IMR-90 (cell line): ENCODE data around the gene ST3GAL4. TPM values are rescaled to one million over a fixed set of nuclear protein-coding genes. Genes with fewer than 3 reads are reported as not detected.

Experiments used
- ATAC-seq: fragments of 200-7000 bp; cut with Tn5 transposase; 2 replicates; pipeline ENCODE4 v1.9.1; 2020; ENCODE audit warnings: low read depth, mild to moderate bottlenecking, moderate library complexity
- BruUV-seq: library from RNA; stranded (reverse); fragments of 400-500 nt; replicated peaks from 2 replicates; lab custom pipeline; 2021; lab: Mats Ljungman, UMichigan
- CTCF ChIA-PET: fragments of 300-600 bp; formaldehyde crosslinking; extraction: SDS; loops from one replicate; lab custom pipeline; 2021; ENCODE audit warnings: antibody characterized with exemption; lab: Yijun Ruan, JAX
- POLR2A ChIA-PET: fragments of 300-600 bp; sonication (Branson Sonifier 250); formaldehyde crosslinking; loops from one replicate; lab custom pipeline; 2022; ENCODE audit warnings: antibody characterized with exemption; ENCODE audit not compliant: unreplicated experiment; lab: Charles Lee
- DNase-seq: peaks from one replicate; pipeline ENCODE4 v3.0.0; 2013
- H2AFZ ChIP-seq: replicated peaks from 2 replicates; pipeline ENCODE3; 2013; ENCODE audit warnings: low read length, mild to moderate bottlenecking; ENCODE audit not compliant: poor library complexity
- H2AK5ac ChIP-seq: 2 replicates; pipeline ENCODE4 v1.6.1; 2013; ENCODE audit warnings: low read depth, low read length, inconsistent platforms
- H2AK9ac ChIP-seq: replicated peaks from 2 replicates; pipeline ENCODE3; 2013; ENCODE audit warnings: mild to moderate bottlenecking, low read depth, low read length, moderate library complexity; ENCODE audit not compliant: poor library complexity
- H2BK120ac ChIP-seq: 2 replicates; pipeline ENCODE4 v1.6.1; 2013; ENCODE audit warnings: low read depth, low read length, inconsistent platforms
- H2BK15ac ChIP-seq: 3 replicates; pipeline ENCODE4 v1.6.1; 2013; ENCODE audit warnings: low read depth, low read length, inconsistent platforms
- H2BK20ac ChIP-seq: 2 replicates; pipeline ENCODE4 v1.6.1; 2013; ENCODE audit warnings: low read depth, mild to moderate bottlenecking, inconsistent platforms, low read length, moderate library complexity
- H2BK5ac ChIP-seq: 2 replicates; pipeline ENCODE4 v1.6.1; 2013; ENCODE audit warnings: mild to moderate bottlenecking, low read depth, low read length, inconsistent platforms; ENCODE audit not compliant: poor library complexity, severe bottlenecking
- H3K14ac ChIP-seq: replicated peaks from 2 replicates; pipeline ENCODE4 v1.6.1; 2013; ENCODE audit warnings: low read depth, low read length, inconsistent platforms
- H3K18ac ChIP-seq: 2 replicates; pipeline ENCODE4 v1.6.1; 2013; ENCODE audit warnings: low read depth, low read length, control low read depth
- H3K23ac ChIP-seq: 2 replicates; pipeline ENCODE4 v1.6.1; 2013; ENCODE audit warnings: low read depth, low read length, inconsistent platforms
- H3K27ac ChIP-seq: 2 replicates; pipeline ENCODE4 v1.5.1; 2013; ENCODE audit warnings: mild to moderate bottlenecking, control low read depth, low read length; ENCODE audit not compliant: insufficient read depth
- H3K27me3 ChIP-seq: 2 replicates; pipeline ENCODE4 v1.6.1; 2013; ENCODE audit warnings: low read length; ENCODE audit not compliant: control insufficient read depth, insufficient read depth
- H3K36me3 ChIP-seq: 2 replicates; pipeline ENCODE4 v1.6.1; 2013; ENCODE audit warnings: low read length, mixed read lengths; ENCODE audit not compliant: control insufficient read depth, insufficient read depth
- H3K4ac ChIP-seq: 2 replicates; pipeline ENCODE4 v1.6.1; 2013; ENCODE audit warnings: low read depth, low read length, inconsistent platforms
- H3K4me1 ChIP-seq: 2 replicates; pipeline ENCODE4 v1.6.1; 2013; ENCODE audit warnings: low read length, mixed read lengths; ENCODE audit not compliant: control insufficient read depth, insufficient read depth
- H3K4me2 ChIP-seq: 2 replicates; pipeline ENCODE4 v1.6.1; 2013; ENCODE audit warnings: low read depth, mild to moderate bottlenecking, control low read depth, low read length, moderate library complexity
- H3K4me3 ChIP-seq: 2 replicates; pipeline ENCODE4 v1.5.1; 2013; ENCODE audit warnings: low read depth, mild to moderate bottlenecking, control low read depth, low read length, moderate library complexity; ENCODE audit not compliant: insufficient read depth
- H3K56ac ChIP-seq: 2 replicates; pipeline ENCODE4 v1.6.1; 2013; ENCODE audit warnings: low read length, inconsistent platforms; ENCODE audit not compliant: insufficient read depth; ENCODE audit errors: extremely low read depth
- H3K79me1 ChIP-seq, 2 experiments: 2 replicates each; pipeline ENCODE4 v1.6.1; 2013; ENCODE audit warnings: low read length in 2 of 2, inconsistent platforms in 1 of 2, low read depth in 1 of 2
- H3K9ac ChIP-seq: 2 replicates; pipeline ENCODE4 v1.6.1; 2013; ENCODE audit warnings: low read depth, low read length, control low read depth
- H3K9me1 ChIP-seq: 2 replicates; pipeline ENCODE4 v1.6.1; 2013; ENCODE audit warnings: low read length, inconsistent platforms; ENCODE audit not compliant: insufficient read depth
- H3K9me3 ChIP-seq: 2 replicates; pipeline ENCODE4 v1.6.1; 2013; ENCODE audit warnings: low read length; ENCODE audit not compliant: control insufficient read depth, insufficient read depth
- H4K20me1 ChIP-seq: 2 replicates; pipeline ENCODE4 v1.6.1; 2013; ENCODE audit warnings: low read length, inconsistent platforms; ENCODE audit not compliant: insufficient read depth
- H4K5ac ChIP-seq: 2 replicates; pipeline ENCODE4 v1.6.1; 2013; ENCODE audit warnings: mild to moderate bottlenecking, low read depth, low read length, control low read depth
- H4K8ac ChIP-seq, 2 experiments: 2 replicates each; pipeline ENCODE4 v1.6.1; 2013; ENCODE audit warnings: low read depth in 2 of 2, low read length in 2 of 2, control low read depth in 1 of 2, inconsistent platforms in 1 of 2
- H4K91ac ChIP-seq: 2 replicates; pipeline ENCODE4 v1.6.1; 2013; ENCODE audit warnings: low read depth, low read length, inconsistent platforms; ENCODE audit not compliant: insufficient read depth
- BHLHE40 ChIP-seq: fragments of 150-350 bp; IDR thresholded peaks from 2 replicates; pipeline ENCODE4 v1.6.1; 2016; ENCODE audit warnings: mild to moderate bottlenecking, low read depth, low read length
- CEBPB ChIP-seq: IDR thresholded peaks from 2 replicates; pipeline ENCODE4 v1.6.1; 2012; ENCODE audit warnings: low read depth, low read length, improper control_type of control experiment
- CHD1 ChIP-seq: IDR thresholded peaks from 2 replicates; pipeline ENCODE4 v1.6.1; 2012; ENCODE audit warnings: low read depth, low read length, improper control_type of control experiment
- CTCF ChIP-seq: conservative IDR thresholded peaks from 2 replicates; pipeline ENCODE4 v1.5.1; 2012; ENCODE audit warnings: mild to moderate bottlenecking, low read depth, low read length, improper control_type of control experiment
- FOS ChIP-seq: fragments of 150-350 bp; IDR thresholded peaks from 2 replicates; pipeline ENCODE4 v1.6.1; 2016; ENCODE audit warnings: low read depth, low read length
- MAZ ChIP-seq: IDR thresholded peaks from 2 replicates; pipeline ENCODE4 v1.6.1; 2012; ENCODE audit warnings: low read depth, mild to moderate bottlenecking, low read length, improper control_type of control experiment, moderate library complexity, borderline replicate concordance
- MXI1 ChIP-seq: IDR thresholded peaks from 2 replicates; pipeline ENCODE4 v1.6.1; 2012; ENCODE audit warnings: low read depth, mild to moderate bottlenecking, low read length, moderate library complexity, borderline replicate concordance
- NFE2L2 ChIP-seq: fragments of 150-350 bp; IDR thresholded peaks from 2 replicates; pipeline ENCODE4 v1.6.1; 2016; ENCODE audit warnings: low read depth, mild to moderate bottlenecking, low read length
- POLR2A ChIP-seq: IDR thresholded peaks from 2 replicates; pipeline ENCODE4 v1.6.1; 2012; ENCODE audit warnings: mild to moderate bottlenecking, low read depth, low read length
- RAD21 ChIP-seq: IDR thresholded peaks from 2 replicates; pipeline ENCODE4 v1.6.1; 2012; ENCODE audit warnings: low read length, improper control_type of control experiment
- RCOR1 ChIP-seq: IDR thresholded peaks from 2 replicates; pipeline ENCODE4 v1.6.1; 2012; ENCODE audit warnings: mild to moderate bottlenecking, low read length, improper control_type of control experiment; ENCODE audit not compliant: insufficient replicate concordance
- RFX5 ChIP-seq: IDR thresholded peaks from 2 replicates; pipeline ENCODE4 v1.8.0; 2012; ENCODE audit warnings: low read depth, mild to moderate bottlenecking, low read length, moderate library complexity
- SMC3 ChIP-seq: fragments of 150-350 bp; IDR thresholded peaks from 2 replicates; pipeline ENCODE4 v1.6.1; 2016; ENCODE audit warnings: low read depth, mild to moderate bottlenecking, antibody characterized with exemption, low read length, moderate library complexity
- USF2 ChIP-seq: fragments of 150-350 bp; IDR thresholded peaks from 2 replicates; pipeline ENCODE4 v1.6.1; 2017; ENCODE audit warnings: mild to moderate bottlenecking, antibody characterized with exemption, low read length, low read depth
- WGBS, 2 experiments: methylation state at CpG; one replicate each; pipeline versions ENCODE4 v1.1.5 to v1.1.7; 2013; ENCODE audit warnings: missing lambda C conversion rate in 2 of 2; ENCODE audit not compliant: insufficient read length in 1 of 2; ENCODE audit errors: extremely low coverage in 2 of 2; 5-methylcytosine and 5-hydroxymethylcytosine counted together
- dilution Hi-C: fragments of 300-500 bp; cut with HindIII; formaldehyde crosslinking; loops from one replicate; pipeline ENCODE4 v1.14.3; 2018; ENCODE audit warnings: low sequenced_read_pairs; ENCODE audit not compliant: unreplicated experiment
- in situ Hi-C: fragments of 300-500 bp; cut with MboI; formaldehyde crosslinking; loops from 3 replicates; pipeline ENCODE4 v1.14.3; 2019; ENCODE audit warnings: low sequenced_read_pairs, inconsistent platforms, mixed read lengths
- intact Hi-C: fragments of 100-400 bp; cut with micrococcal nuclease; formaldehyde crosslinking; loops from 2 replicates; pipeline ENCODE4 v1.10.0; 2022
- polyA plus RNA-seq, 3 experiments: library from polyadenylated mRNA; depleted of rRNA; stranded (reverse); fragments of >200 nt; gene quantifications; 2 replicates each; pipeline ENCODE4 v1.2.3, GENCODE V29; 2012; ENCODE audit warnings: low replicate concordance in 1 of 3
- total RNA-seq: library from RNA; depleted of rRNA; stranded (reverse); fragments of >200 nt; gene quantifications from 2 replicates; pipeline ENCODE4 v1.2.3, GENCODE V29; 2012
- TF ChIP-seq, protein P1 (sequence below): fragments of 150-350 bp; IDR thresholded peaks from 2 replicates; pipeline ENCODE4 v1.6.1; 2016; ENCODE audit warnings: low read depth, mild to moderate bottlenecking, low read length, moderate library complexity, borderline replicate concordance

Gene ST3GAL4
- total and polyA plus RNA-seq, 2 of the 4 experiments (the other 2 are of a cell fraction), result 17.0 to 19.7 TPM

GRCh38 chr11:126437731-126438130 is 82.2 kb downstream of the ST3GAL4 start:
- Histone ChIP-seq H3K18ac (no peak overlapping the region), H2BK15ac (no peak overlapping the region), H3K4me2 (no peak overlapping the region), H2AFZ (no peak overlapping the region), H3K4me1 (no peaks in the 10 kb centered on the region), H3K56ac (no peak overlapping the region), H3K14ac (no peak overlapping the region), H4K20me1 (peaks cover 4% of the 10 kb centered on the region; the same call in 1 of the 2 replicates), H3K79me1 (no peaks in the 10 kb centered on the region), H3K4ac (no peak overlapping the region), H4K8ac (no peak overlapping the region), H2AK5ac (0 out of 2 replicates have a peak overlapping the region, but pooled peaks have one; percentile 22), H2BK5ac (peak overlapping the region; percentile 7), H2BK20ac (no peak overlapping the region), H3K9ac (no peak overlapping the region), H4K91ac (no peak overlapping the region), H3K27ac (no peak overlapping the region), H2BK120ac (no peak overlapping the region), H4K5ac (no peak overlapping the region), H3K36me3 (no peaks in the 10 kb centered on the region), H3K27me3 (no peaks in the 10 kb centered on the region; the same call in 1 of the 2 replicates), H3K23ac (no peak overlapping the region), H3K4me3 (no peak overlapping the region), H2AK9ac (peak overlapping the region; percentile 31), H3K9me1 (peaks cover 7% of the 10 kb centered on the region), H3K9me3 (no peaks in the 10 kb centered on the region)
- ATAC-seq (no peak), DNase-seq (no peak)
- 100% methylated on average over 2 of the region's 5 CpGs; no CpG with 5 or more reads in 1 of the 2 experiments for WGBS, 2 experiments
- BruUV-seq, result no TSS peak
- intact Hi-C loops (no loop called here), in situ Hi-C loops (loop anchor here (5.0 to 25.0 kb wide), 3 partner anchors 550 to 1600 kb away; no protein-coding TSS in a partner anchor), dilution Hi-C loops (no loop called here)
- TF ChIP-seq RFX5, result no peak
- no peak for TF ChIP-seq MXI1
- TF ChIP-seq, protein P1, sequence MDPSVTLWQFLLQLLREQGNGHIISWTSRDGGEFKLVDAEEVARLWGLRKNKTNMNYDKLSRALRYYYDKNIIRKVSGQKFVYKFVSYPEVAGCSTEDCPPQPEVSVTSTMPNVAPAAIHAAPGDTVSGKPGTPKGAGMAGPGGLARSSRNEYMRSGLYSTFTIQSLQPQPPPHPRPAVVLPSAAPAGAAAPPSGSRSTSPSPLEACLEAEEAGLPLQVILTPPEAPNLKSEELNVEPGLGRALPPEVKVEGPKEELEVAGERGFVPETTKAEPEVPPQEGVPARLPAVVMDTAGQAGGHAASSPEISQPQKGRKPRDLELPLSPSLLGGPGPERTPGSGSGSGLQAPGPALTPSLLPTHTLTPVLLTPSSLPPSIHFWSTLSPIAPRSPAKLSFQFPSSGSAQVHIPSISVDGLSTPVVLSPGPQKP, result no peak
- no peak for TF ChIP-seq FOS
- TF ChIP-seq CTCF, result no peak
- no peak for TF ChIP-seq USF2
- TF ChIP-seq MAZ, result no peak
- no peak for TF ChIP-seq RAD21
- TF ChIP-seq BHLHE40, result no peak
- no peak for TF ChIP-seq RCOR1
- no peak for TF ChIP-seq CEBPB
- no peak for TF ChIP-seq NFE2L2
- TF ChIP-seq CHD1, result no peak
- TF ChIP-seq SMC3, result no peak
- no peak for TF ChIP-seq POLR2A
- ChIA-PET CTCF (no interaction called here), POLR2A (no interaction called here)
